HepG2 (cell line): ENCODE results near the gene APBB2. TPM values are rescaled to one million over a fixed set of nuclear protein-coding genes. Genes with fewer than 3 reads are reported as not detected.

ENCODE experiments used
- CHD4 ChIP-seq: fragments of 200-600 bp; sonication (generic); IDR thresholded peaks from 2 replicates; pipeline ENCODE4 v1.7.0; 2017; ENCODE audit warnings: mild to moderate bottlenecking, low read length, borderline replicate concordance
- FOSL2 ChIP-seq: sonication (generic); formaldehyde crosslinking; IDR thresholded peaks from 2 replicates; pipeline ENCODE4 v1.4.0; 2020; ENCODE audit warnings: missing genetic modification reagents
- HMG20A ChIP-seq: IDR thresholded peaks from 2 replicates; pipeline ENCODE4 v1.6.1; 2016; ENCODE audit warnings: borderline replicate concordance
- KLF11 ChIP-seq: IDR thresholded peaks from 2 replicates; pipeline ENCODE4 v1.6.1; 2016; ENCODE audit warnings: missing compliant biosample characterization
- KMT2A ChIP-seq: sonication (generic); formaldehyde crosslinking; IDR thresholded peaks from 2 replicates; pipeline ENCODE4 v1.4.0; 2020; ENCODE audit warnings: missing genetic modification reagents
- MEIS1 ChIP-seq: sonication (generic); formaldehyde crosslinking; IDR thresholded peaks from 2 replicates; pipeline ENCODE4 v1.9.0; 2021; ENCODE audit warnings: mild to moderate bottlenecking, missing genetic modification reagents, moderate library complexity, borderline replicate concordance
- MIER3 ChIP-seq: IDR thresholded peaks from 2 replicates; pipeline ENCODE4 v1.6.1; 2016; ENCODE audit warnings: missing compliant biosample characterization, borderline replicate concordance
- NFE2L1 ChIP-seq: sonication (generic); formaldehyde crosslinking; IDR thresholded peaks from 2 replicates; pipeline ENCODE4 v1.4.0; 2020; ENCODE audit warnings: missing genetic modification reagents, mild to moderate bottlenecking, borderline replicate concordance
- ZNF296 ChIP-seq: sonication (generic); formaldehyde crosslinking; conservative IDR thresholded peaks from 2 replicates; pipeline ENCODE4 v1.5.0; 2020; ENCODE audit warnings: mild to moderate bottlenecking, missing genetic modification reagents
- ZNF598 ChIP-seq: sonication (generic); formaldehyde crosslinking; IDR thresholded peaks from 2 replicates; pipeline ENCODE4 v1.5.1; 2020; ENCODE audit warnings: mild to moderate bottlenecking, missing genetic modification reagents, borderline replicate concordance
- ZNF878 ChIP-seq: sonication (generic); formaldehyde crosslinking; IDR thresholded peaks from 2 replicates; pipeline ENCODE4 v1.8.1; 2023; ENCODE audit warnings: mild to moderate bottlenecking, missing genetic modification reagents, moderate library complexity
- polyA plus RNA-seq, 8 experiments: library from polyadenylated mRNA; depleted of rRNA in 3 of 8; stranded (reverse) in 7 of 8; unstranded in 1 of 8; fragments of >200 nt; fragmentation: Illumina TruSeq in 4 of 8; extraction: Trizol in 4 of 8; gene quantifications; 2 replicates each; pipeline versions ENCODE4 v1.2.1 to v1.2.3, GENCODE V29; 2011 to 2016; ENCODE audit warnings: low read depth in 4 of 8, missing spikeins in 1 of 8, mixed read lengths in 1 of 8; ENCODE audit not compliant: insufficient read depth in 1 of 8
- total RNA-seq, 5 experiments: library from RNA; depleted of rRNA; stranded (reverse); fragments of >200 nt; fragmentation: Illumina TruSeq; extraction: Trizol; gene quantifications; 2 replicates each; pipeline ENCODE4 v1.2.3, GENCODE V29; 2016; ENCODE audit warnings: low read depth in 1 of 5
- TF ChIP-seq, protein P1 (sequence below): sonication (generic); formaldehyde crosslinking; IDR thresholded peaks from 2 replicates; pipeline ENCODE4 v1.5.0; 2020; ENCODE audit warnings: missing genetic modification reagents, mild to moderate bottlenecking, borderline replicate concordance
- TF ChIP-seq, protein P2 (sequence below): sonication (generic); formaldehyde crosslinking; IDR thresholded peaks from 2 replicates; pipeline ENCODE4 v1.5.0; 2020; ENCODE audit warnings: mild to moderate bottlenecking, missing genetic modification reagents, borderline replicate concordance
- TF ChIP-seq, protein P3 (sequence below): sonication (generic); formaldehyde crosslinking; IDR thresholded peaks from 2 replicates; pipeline ENCODE4 v1.4.0; 2020; ENCODE audit warnings: mild to moderate bottlenecking, missing genetic modification reagents
- TF ChIP-seq, protein P4 (sequence below): IDR thresholded peaks from 2 replicates; pipeline ENCODE4 v1.6.1; 2016; ENCODE audit warnings: low read depth, control low read depth
- TF ChIP-seq, protein P5 (sequence below): sonication (generic); formaldehyde crosslinking; IDR thresholded peaks from 2 replicates; pipeline ENCODE4 v1.9.0; 2022; ENCODE audit warnings: missing genetic modification reagents, mild to moderate bottlenecking, borderline replicate concordance
- TF ChIP-seq, protein P6 (sequence below): sonication (generic); formaldehyde crosslinking; IDR thresholded peaks from 2 replicates; pipeline ENCODE4 v1.5.0; 2020; ENCODE audit warnings: mild to moderate bottlenecking, missing genetic modification reagents

Gene APBB2
- total and polyA plus RNA-seq, 2 of the 13 experiments (the other 11 are each of a cell fraction or from before 2014, with no cell fraction given): 11.7 to 17.0 TPM

DNA sequence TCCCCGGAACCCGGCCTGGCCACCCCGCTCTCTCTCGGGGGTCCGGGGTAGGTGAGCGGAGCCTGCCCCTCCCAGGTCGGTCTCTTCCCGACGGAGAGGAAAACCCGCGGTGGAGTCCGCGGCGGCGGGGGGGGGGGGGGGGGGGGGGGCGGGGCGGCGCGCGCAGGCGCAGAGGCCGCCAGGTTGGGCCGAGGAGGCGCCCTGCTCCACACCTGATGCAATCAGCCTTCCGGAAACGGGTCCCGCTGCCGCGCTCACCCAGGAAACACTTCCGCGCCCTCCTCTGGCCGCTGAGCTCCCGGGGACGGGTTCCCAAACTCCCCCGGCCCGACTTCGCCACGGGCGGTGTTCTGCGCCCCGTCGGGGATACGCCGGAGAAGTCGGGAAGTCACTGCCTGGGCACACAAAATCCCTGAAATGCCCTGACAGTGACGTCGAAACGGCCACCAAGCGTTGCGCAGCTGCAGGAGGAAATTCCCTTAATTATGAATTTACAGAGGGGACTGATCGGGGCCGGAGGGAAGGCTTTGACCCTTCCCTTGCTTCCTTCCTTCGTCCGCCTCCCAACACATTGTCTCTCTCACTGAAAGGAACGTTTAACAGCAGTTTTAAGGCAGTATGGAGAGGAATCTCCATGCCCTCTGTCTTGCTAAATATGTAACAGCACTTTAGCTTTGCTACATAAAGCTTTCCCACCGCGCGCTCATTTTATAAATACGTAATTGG, 2.1 kb upstream of the APBB2 start (continued):
- TF ChIP-seq NFE2L1 (CRISPR knock-in tag): no peak
- peak; percentile 83; the same call in 1 of the 2 replicates for TF ChIP-seq KLF11 (CRISPR knock-in tag)
- TF ChIP-seq, protein P1, sequence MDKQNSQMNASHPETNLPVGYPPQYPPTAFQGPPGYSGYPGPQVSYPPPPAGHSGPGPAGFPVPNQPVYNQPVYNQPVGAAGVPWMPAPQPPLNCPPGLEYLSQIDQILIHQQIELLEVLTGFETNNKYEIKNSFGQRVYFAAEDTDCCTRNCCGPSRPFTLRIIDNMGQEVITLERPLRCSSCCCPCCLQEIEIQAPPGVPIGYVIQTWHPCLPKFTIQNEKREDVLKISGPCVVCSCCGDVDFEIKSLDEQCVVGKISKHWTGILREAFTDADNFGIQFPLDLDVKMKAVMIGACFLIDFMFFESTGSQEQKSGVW (CRISPR knock-in tag): no peak
- TF ChIP-seq ZNF598 (CRISPR knock-in tag): no peak
- peak; percentile 85; the same call in 1 of the 2 replicates for TF ChIP-seq MEIS1 (CRISPR knock-in tag)
- TF ChIP-seq, protein P2, sequence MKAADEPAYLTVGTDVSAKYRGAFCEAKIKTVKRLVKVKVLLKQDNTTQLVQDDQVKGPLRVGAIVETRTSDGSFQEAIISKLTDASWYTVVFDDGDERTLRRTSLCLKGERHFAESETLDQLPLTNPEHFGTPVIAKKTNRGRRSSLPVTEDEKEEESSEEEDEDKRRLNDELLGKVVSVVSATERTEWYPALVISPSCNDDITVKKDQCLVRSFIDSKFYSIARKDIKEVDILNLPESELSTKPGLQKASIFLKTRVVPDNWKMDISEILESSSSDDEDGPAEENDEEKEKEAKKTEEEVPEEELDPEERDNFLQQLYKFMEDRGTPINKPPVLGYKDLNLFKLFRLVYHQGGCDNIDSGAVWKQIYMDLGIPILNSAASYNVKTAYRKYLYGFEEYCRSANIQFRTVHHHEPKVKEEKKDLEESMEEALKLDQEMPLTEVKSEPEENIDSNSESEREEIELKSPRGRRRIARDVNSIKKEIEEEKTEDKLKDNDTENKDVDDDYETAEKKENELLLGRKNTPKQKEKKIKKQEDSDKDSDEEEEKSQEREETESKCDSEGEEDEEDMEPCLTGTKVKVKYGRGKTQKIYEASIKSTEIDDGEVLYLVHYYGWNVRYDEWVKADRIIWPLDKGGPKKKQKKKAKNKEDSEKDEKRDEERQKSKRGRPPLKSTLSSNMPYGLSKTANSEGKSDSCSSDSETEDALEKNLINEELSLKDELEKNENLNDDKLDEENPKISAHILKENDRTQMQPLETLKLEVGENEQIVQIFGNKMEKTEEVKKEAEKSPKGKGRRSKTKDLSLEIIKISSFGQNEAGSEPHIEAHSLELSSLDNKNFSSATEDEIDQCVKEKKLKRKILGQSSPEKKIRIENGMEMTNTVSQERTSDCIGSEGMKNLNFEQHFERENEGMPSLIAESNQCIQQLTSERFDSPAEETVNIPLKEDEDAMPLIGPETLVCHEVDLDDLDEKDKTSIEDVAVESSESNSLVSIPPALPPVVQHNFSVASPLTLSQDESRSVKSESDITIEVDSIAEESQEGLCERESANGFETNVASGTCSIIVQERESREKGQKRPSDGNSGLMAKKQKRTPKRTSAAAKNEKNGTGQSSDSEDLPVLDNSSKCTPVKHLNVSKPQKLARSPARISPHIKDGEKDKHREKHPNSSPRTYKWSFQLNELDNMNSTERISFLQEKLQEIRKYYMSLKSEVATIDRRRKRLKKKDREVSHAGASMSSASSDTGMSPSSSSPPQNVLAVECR: peak; percentile 66; the same call in 1 of the 2 replicates
- TF ChIP-seq, protein P3, sequence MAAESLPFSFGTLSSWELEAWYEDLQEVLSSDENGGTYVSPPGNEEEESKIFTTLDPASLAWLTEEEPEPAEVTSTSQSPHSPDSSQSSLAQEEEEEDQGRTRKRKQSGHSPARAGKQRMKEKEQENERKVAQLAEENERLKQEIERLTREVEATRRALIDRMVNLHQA (CRISPR knock-in tag): no peak
- TF ChIP-seq MIER3 (CRISPR knock-in tag): 0 out of 2 replicates have a peak, but pooled peaks have one; percentile 15
- TF ChIP-seq, protein P4, sequence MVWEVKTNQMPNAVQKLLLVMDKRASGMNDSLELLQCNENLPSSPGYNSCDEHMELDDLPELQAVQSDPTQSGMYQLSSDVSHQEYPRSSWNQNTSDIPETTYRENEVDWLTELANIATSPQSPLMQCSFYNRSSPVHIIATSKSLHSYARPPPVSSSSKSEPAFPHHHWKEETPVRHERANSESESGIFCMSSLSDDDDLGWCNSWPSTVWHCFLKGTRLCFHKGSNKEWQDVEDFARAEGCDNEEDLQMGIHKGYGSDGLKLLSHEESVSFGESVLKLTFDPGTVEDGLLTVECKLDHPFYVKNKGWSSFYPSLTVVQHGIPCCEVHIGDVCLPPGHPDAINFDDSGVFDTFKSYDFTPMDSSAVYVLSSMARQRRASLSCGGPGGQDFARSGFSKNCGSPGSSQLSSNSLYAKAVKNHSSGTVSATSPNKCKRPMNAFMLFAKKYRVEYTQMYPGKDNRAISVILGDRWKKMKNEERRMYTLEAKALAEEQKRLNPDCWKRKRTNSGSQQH (CRISPR knock-in tag): peak; percentile 73; the same call in 1 of the 2 replicates
- TF ChIP-seq CHD4: no peak
- TF ChIP-seq ZNF878: peak; percentile 75; the same call in 1 of the 2 replicates
- TF ChIP-seq, protein P5, sequence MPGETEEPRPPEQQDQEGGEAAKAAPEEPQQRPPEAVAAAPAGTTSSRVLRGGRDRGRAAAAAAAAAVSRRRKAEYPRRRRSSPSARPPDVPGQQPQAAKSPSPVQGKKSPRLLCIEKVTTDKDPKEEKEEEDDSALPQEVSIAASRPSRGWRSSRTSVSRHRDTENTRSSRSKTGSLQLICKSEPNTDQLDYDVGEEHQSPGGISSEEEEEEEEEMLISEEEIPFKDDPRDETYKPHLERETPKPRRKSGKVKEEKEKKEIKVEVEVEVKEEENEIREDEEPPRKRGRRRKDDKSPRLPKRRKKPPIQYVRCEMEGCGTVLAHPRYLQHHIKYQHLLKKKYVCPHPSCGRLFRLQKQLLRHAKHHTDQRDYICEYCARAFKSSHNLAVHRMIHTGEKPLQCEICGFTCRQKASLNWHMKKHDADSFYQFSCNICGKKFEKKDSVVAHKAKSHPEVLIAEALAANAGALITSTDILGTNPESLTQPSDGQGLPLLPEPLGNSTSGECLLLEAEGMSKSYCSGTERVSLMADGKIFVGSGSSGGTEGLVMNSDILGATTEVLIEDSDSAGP (CRISPR knock-in tag): peak; percentile 79; the same call in 1 of the 2 replicates
- TF ChIP-seq ZNF296 (CRISPR knock-in tag): no peak
- TF ChIP-seq, protein P6, sequence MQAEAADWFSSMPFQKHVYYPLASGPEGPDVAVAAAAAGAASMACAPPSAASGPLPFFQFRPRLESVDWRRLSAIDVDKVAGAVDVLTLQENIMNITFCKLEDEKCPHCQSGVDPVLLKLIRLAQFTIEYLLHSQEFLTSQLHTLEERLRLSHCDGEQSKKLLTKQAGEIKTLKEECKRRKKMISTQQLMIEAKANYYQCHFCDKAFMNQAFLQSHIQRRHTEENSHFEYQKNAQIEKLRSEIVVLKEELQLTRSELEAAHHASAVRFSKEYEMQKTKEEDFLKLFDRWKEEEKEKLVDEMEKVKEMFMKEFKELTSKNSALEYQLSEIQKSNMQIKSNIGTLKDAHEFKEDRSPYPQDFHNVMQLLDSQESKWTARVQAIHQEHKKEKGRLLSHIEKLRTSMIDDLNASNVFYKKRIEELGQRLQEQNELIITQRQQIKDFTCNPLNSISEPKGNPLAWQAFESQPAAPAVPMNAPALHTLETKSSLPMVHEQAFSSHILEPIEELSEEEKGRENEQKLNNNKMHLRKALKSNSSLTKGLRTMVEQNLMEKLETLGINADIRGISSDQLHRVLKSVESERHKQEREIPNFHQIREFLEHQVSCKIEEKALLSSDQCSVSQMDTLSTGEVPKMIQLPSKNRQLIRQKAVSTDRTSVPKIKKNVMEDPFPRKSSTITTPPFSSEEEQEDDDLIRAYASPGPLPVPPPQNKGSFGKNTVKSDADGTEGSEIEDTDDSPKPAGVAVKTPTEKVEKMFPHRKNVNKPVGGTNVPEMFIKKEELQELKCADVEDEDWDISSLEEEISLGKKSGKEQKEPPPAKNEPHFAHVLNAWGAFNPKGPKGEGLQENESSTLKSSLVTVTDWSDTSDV: no peak
- peak; percentile 44 for TF ChIP-seq FOSL2
- TF ChIP-seq KMT2A (CRISPR knock-in tag): peak; percentile 91
- TF ChIP-seq HMG20A: no peak
